Activated CD8-positive, alpha-beta memory T cell treated with anti-CD3 and anti-CD28 coated beads for 1 hour (primary cell): ENCODE data around the gene NDUFA6.
"Not testable (repeated sequence)": the region's sequence is repeated elsewhere in the genome, so short reads cannot be mapped to it uniquely, and the experiment has no call there.

Source experiments
- DNase-seq, 2 donors: peaks; one replicate each; pipeline ENCODE4 v3.0.0-alpha.2; 2020; ENCODE audit warnings: low read depth in 1 of 2; ENCODE audit errors: extremely low read depth in 1 of 2

Gene NDUFA6

DNA sequence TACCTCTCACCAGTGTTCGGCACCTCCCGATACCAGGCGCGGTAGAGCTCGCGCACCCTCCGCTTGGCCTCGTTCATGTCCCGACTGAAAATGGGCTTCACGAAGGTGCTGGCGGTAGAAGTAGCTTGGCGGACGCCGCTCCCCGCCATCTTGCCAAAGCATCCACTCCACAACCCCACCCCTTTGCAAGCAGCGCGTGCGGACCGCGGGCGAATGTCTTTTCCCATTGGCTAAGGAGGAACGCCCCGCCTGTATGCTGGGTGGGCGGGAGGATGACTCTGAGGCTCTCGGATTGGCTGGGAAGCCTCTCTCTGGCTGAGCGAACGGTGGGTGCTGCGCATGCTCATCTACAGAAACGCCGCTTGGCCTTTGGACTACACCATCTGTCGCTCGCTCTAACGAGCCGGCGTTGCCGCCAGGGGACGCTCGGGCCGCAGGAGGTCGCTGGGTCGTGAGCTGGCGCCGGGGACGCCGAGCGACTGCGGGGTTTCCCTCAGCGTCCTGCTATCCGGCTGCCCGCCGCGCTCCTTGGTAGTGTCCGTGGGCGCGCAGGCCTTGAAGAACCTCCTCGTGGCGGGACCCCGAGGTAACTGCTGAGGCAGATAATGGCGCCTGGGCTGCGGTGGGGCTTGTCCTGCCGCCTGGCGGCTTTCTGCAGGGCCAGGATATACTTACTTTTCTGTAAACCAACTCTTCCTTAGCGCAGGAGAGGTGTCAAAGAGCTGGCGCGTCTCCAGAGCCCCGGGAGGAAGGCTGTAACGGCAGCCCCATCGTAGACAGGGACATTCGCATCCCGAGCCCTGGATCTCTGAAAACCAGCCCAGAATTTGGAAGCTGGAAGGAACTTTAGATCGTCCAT, at the start of gene NDUFA6:
TSS of gene NDUFA6 (minus strand) at position 177 of the 859 bp plus-strand sequence. CDS start at position 149, 28 bp downstream.
- peak; percentile 93 to 98 for DNase-seq

DNA sequence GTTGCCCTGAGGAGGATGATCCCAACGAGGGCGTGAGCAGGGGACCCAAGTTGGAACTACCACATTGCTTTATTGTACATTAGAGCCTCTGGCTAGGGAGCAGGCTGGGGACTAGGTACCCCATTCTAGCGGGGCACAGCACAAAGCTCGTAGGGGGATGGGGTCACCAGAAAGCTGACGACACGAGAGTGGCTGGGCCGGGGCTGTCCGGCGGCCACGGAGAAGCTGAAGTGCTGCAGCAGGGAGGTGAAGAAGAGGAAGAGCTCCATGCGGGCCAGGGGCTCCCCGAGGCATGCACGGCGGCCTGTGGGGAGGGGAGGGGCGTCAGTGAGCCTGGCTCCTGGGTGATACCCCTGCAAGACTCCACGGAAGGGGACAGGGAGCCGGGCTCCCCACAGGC, 49.6 kb upstream of the NDUFA6 start:
- not testable (repeated sequence) for DNase-seq

DNA sequence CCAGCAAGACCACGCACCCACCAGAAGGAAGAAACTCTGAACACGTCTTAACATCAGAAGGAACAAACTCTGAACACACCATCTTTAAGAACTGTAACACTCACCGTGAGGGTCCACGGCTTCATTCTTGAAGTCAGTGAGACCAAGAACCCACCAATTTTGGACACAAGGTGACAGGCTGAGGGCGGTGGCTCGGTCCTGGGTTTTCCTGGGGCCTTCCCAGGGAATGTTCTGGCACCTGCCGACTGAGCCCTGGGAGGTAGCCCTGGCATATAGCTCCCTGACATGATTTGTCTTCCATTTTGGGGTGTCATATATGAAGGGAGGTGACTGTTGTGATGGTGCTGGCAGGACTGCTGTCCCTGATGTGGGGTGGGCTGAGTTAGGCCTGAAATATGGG, 48.9 kb upstream of the NDUFA6 start:
- DNase-seq: not testable (repeated sequence)

DNA sequence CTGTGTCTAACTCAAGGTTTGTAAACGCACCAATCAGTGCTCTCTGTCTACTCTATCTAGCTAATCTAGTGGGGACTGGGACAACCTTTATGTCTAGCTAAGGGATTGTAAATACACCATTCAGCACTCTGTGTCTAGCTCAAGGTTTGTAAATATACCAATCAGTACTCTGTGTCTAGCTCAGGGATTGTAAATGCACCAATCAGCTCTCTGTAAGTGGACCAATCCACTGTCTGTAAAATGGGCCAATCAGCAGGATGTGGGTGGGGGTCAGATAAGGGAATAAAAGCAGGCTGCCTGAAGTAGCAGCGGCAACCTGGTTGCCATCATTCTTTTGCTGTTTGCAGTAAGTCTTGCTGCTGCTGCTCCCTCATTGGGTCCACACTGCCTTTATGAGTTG, 48.4 kb upstream of the NDUFA6 start:
- DNase-seq: no peak

DNA sequence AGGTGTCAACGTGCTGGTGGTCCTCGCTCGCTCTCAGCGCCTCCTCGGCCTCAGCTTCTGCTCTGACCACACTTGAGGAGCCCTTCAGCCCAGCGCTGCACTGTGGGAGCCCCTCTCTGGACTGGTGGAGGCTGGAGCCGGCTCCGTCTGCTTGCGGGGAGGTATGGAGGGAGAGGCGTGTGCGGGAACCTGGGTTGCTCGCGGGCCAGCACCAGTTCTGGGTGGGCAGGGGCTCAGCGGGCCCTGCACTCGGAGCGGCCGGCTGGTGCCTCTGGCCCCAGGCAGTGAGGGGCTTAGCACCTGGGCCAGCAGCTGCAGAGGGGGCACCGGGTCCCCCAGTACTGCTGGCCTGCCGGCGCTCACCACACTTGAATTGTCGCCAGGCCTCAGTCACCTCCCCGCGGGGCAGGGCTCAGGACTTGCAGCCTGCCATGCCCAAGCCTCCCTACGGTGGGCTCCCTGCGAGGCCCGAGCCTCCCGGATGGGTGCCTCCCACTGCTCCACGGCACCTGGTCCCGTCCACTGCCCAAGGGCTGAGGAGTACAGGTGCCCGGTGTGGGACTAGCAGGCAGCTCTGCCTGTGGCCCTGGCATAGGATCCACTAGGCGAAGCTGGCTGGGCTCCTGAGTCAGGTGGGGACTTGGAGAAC, 47.7 kb upstream of the NDUFA6 start:
- DNase-seq: no peak

DNA sequence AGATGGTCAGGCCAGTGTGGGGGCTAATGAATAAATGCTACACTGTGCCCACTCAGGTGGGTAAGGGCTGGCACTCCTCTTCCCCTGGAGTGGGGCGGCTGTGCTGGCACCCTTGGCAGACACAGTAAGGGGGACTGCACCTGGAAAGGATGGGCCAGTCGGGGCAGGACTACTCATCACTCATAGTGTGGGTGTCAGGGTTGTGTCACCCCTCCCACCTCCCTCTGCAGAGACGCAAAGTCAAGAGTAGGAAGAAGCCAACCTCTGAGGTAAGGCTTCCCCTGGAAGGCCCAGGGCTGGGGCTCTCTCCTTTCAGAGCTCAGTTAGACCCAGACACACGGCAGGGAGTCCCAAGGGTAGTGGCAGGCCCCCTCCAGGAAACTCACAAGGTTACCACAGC, 45.1 kb upstream of the NDUFA6 start:
- DNase-seq: not testable (repeated sequence)

DNA sequence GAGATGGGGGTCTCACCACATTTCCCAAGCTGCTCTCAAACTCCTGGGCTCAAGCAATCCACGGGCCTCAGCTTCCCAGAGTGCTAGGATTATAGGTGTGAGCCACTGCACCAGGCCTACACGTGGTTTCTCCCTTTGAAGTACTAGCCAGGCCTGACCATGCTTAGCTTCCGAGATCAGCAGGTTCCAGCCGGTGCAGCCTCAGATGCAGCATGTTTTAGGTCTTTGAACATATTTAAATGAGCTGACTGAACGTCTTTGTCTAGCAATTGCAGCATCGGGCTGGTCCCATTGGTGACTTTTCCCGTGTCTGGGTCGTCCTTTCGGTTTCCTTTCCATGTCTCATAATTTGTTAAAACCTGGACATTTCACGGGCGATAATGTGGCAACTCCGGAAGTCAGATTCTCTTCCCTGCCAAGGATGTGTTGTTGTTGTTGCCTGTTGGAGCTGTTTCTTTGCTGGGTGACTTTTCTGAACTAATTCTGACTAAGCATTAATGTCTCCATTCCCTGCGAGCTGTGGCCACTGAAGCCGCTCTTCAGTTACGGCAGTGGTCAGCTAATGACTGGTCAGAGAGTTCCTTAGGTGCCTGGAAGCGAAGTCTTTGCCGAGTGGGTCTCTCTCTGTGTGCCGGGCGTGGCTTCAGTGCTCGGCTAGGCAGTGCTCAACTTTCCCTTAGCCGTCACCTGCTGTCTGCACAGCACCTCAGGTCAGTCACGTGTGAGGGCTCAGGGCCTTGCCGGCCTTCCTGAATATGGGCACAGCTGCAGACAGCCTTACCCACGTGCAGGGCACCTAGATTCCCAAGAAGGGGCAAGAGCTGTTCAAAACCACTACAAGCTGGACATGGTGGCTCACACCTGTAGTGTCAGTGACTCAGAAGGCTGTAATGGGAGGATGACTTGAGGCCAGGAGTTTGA, 43.8 kb upstream of the NDUFA6 start:
- DNase-seq: no peak

DNA sequence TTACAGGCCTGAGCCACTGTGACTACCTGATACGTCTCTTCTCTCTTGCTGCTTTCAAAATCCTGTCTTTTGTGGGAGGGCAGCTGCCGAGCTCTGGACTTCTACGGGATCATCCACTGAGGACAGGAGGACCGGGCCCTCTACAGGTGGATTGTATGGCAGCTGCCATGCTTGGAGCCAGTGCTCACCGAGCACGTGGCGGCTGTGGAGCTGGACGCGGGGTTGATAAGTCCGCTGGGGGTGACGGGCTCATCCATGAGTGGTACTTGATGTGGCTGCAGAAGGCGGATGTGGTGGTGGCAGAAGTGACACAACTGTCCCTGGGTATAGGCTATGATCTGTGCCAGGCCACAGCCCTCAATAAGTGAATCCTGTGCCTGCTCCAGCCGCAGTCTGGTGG, 41.9 kb upstream of the NDUFA6 start:
- no peak for DNase-seq

DNA sequence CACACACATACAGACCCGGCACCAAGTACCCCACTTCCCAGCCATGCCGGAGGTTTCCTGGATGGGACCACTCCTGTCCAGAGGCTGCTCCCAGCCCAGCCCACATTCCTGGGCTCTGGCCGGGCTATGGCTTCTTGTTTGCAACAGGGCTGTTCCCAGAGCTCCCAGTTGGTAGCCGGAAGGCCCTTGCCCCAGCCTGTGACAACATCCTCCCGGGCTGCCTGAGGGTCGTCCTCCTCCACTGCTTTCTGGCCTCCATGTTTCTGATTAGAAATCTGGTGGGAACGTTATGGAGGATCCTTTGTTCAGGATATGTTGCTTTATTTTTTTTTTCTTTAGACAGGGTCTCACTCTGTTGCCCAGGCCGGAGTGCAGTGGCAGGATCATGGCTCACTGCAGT, 41.0 kb upstream of the NDUFA6 start:
- DNase-seq: no peak

DNA sequence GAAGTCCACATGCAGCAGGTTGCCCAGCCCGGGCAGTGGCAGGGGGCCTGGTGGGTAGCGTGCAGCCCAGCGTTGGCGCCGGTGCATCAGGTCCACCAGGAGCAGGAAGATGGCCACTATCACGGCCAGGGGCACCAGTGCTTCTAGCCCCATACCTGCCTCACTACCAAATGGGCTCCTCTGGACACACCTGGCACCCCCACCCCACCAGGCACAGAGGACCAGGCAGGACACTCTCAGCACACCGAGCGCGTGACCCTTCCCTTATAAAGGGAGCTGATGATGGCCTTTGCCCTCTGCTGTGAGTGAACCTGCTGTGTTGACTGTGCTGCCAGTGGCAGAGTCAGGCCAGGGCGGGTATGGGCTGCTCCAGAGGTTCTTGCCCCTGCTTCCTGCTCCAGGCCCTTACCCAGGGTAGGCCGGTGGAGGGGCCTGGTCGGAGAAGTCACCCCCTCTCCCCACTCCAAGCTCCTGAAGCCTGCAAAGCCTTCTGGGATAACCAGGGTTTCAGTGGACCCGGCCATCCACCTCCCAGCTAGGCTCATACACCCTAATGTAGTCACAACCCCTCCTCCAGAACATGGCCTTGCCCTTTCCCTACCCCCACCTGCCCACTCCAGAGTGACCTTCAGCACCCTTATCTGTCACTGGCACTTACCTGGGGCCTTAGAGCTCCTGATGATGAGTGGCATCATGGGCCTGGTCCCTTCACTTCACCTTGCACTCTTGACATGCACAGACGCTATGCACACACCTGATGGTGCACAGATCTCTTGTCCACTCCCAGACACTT, 40.3 kb upstream of the NDUFA6 start, which contains the start of gene CYP2D6:
TSS of gene CYP2D6 (minus strand) at position 172 of the 793 bp plus-strand sequence. CDS start at position 153, 19 bp downstream.
- not testable (repeated sequence) for DNase-seq

DNA sequence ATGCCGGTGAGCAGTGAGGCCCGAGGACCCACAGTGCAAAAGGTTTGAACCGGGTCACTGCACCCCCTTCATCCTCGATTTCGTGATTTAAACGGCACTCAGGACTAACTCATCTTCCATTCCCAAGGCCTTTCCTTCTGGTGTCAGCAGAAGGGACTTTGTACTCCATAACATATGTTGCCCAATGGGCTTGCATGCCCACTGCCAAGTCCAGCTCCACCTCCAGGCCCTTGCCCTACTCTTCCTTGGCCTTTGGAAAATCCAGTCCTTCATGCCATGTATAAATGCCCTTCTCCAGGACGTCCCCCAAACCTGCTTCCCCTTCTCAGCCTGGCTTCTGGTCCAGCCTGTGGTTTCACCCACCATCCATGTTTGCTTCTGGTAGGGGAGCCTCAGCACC, 39.6 kb upstream of the NDUFA6 start:
- not testable (repeated sequence) for DNase-seq

DNA sequence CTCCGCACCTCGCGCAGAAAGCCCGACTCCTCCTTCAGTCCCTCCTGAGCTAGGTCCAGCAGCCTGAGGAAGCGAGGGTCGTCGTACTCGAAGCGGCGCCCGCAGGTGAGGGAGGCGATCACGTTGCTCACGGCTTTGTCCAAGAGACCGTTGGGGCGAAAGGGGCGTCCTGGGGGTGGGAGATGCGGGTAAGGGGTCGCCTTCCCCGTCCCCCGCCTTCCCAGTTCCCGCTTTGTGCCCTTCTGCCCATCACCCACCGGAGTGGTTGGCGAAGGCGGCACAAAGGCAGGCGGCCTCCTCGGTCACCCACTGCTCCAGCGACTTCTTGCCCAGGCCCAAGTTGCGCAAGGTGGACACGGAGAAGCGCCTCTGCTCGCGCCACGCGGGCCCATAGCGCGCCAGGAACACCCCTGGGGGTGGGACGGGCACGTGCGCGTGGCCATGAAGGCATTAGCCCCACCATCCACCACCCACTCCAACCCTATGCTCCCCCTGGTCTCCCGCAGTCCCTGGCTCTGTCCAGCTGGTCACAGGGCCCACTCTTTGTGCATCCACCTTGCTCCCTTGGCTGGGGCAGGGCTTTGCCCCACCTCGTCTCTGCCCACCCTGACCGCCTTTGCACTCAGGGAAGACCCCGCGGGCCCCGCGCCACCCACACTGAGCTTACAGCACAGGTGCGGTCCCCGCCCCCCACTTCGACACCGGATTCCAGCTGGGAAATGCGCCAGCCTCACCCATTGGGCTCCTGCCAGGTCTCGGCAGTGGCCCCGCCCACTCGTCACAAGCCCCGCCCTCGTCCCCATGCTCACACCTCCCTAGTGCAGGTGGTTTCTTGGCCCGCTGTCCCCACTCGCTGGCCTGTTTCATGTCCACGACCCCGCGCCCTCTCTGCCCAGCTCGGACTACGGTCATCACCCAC, 38.5 kb upstream of the NDUFA6 start:
- not testable (repeated sequence) for DNase-seq

DNA sequence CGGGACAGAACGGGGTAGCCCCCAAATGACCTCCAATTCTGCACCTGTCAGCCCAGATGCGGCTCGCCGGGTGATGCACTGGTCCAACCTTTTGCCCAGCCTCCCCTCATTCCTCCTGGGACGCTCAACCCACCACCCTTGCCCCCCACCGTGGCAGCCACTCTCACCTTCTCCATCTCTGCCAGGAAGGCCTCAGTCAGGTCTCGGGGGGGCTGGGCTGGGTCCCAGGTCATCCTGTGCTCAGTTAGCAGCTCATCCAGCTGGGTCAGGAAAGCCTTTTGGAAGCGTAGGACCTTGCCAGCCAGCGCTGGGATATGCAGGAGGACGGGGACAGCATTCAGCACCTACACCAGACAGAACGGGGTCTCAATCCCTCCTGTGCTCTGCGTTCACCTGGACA, 37.4 kb upstream of the NDUFA6 start:
- DNase-seq: not testable (repeated sequence)

DNA sequence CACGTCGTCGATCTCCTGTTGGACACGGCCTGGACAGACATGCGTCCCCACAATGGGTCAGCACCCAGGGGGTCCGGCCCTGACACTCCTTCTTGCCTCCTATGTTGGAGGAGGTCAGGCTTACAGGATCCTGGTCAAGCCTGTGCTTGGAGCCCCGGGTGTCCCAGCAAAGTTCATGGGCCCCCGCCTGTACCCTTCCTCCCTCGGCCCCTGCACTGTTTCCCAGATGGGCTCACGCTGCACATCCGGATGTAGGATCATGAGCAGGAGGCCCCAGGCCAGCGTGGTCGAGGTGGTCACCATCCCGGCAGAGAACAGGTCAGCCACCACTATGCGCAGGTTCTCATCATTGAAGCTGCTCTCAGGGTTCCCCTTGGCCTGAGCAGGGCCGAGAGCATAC, 37.0 kb upstream of the NDUFA6 start:
- DNase-seq: no peak

DNA sequence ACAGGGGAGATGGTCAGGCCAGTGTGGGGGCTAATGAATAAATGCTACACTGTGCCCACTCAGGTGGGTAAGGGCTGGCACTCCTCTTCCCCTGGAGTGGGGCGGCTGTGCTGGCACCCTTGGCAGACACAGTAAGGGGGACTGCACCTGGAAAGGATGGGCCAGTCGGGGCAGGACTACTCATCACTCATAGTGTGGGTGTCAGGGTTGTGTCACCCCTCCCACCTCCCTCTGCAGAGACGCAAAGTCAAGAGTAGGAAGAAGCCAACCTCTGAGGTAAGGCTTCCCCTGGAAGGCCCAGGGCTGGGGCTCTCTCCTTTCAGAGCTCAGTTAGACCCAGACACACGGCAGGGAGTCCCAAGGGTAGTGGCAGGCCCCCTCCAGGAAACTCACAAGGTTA, 33.0 kb upstream of the NDUFA6 start:
- DNase-seq: not testable (repeated sequence)

DNA sequence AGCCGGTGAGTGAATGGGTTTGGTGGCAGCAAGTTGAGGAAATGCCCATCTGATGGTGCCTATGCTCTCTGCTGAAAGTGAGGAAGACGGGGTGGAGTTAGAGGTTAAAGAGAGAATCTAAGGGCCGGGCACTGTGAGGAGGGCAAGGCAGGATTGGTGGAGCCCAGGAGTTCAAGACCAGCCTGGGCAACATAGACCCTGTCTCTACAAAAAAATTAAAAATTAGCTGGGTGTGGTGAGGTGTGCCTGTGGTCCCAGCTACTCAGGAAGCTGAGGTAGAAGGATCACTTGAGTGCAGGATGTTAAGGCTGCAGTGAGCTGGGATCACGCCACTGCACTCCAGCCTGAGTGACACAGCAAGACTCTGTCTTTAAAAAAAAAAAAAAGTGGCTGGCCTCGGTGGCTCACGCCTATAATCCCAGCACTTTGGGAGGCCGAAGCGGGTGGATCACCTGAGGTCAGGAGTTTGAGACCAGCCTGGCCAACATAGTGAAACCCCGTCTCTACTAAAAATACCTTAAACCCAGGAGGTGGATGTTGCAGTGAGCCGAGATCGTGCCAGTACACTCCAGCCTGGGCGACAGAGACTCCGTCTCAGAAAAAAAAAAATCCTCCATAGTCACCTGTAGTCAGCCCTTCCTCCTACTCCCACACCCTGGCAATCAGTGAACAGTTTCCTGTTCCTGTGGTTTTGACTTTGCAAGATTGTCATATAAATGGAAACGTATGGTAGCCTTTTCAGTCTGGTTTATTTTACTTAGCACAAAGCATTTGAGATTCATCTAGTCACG, 29.9 kb upstream of the NDUFA6 start:
- DNase-seq: not testable (repeated sequence)

DNA sequence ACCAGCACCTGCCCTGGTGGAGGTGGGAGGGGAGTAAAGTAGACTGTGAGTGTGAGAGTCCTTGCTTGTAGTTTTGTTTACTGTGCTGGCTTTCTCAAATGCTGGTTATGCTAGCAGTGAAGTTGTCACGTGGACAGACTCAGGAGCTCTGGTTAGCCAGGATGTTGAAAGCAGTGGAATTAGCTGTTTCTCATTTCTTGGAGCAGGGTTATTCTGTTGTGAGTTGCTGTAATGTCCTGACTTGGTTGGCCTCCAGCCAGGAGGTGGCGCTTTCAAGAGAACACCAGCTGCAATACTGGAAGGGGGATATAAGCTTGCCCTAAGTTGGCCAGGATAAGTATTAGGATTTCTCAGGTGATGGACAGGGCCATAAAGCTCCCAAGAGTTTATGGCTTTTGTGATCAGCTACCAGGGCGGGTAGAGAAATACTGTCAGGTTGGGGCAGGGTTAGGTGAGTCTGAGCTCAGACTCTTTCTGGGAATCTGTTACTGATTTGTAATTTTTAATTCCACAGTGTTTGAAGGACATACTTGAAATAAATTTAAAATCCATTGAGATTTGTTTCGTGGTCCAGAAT, 26.4 kb upstream of the NDUFA6 start:
- no peak for DNase-seq

DNA sequence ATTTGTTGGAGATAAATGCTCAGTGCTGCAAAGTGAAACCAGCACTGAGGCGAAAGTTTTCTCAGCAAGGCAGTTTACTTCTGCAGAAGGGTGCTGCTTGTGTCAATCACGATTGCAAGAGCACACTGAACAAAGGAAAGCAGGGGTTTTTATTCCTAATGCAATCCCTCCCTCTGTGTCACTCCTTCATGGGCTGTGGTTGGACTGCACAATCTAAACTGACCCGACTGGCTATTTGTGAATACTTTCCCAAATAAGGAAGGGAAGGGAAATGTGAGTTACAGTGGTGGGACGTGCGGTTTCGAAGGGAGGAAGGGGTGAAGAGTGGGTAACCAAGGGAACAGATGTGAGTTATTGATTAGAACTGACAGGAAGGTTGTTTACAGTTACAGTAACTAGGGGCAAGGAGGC, 24.9 kb upstream of the NDUFA6 start:
- DNase-seq: not testable (repeated sequence)
